Measurements from ENCODE around the gene MAP1B.
"Not testable (repeated sequence)": the region's sequence is repeated elsewhere in the genome, so short reads cannot be mapped to it uniquely, and the experiment has no call there.

The MAP1B gene

DNA sequence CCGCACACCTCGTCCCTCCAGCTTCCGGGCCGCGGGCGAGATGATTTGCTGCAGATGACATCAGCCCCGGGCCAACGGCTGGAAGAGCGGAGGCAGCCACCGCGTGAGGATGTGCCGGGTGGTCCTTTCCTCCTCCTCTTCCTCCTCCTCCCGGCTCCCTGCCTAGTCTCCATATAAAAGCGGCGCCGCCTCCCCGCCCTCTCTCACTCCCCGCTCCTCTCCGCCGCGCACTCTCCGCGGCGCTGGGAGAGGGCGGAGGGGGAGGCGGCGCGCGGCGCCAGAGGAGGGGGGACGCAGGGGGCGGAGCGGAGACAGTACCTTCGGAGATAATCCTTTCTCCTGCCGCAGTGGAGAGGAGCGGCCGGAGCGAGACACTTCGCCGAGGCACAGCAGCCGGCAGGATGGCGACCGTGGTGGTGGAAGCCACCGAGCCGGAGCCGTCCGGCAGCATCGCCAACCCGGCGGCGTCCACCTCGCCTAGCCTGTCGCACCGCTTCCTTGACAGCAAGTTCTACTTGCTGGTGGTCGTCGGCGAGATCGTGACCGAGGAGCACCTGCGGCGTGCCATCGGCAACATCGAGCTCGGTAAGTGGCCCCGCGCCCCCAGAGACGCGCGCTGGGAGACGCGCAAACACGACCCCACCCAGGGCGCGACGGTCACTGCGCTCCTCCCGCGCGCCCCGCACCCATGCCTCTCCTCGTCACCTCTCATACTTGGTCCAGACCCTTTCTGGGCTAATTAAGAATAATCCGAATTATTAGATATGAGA, at the start of gene MAP1B:
Gene MAP1B, plus strand, starts transcription at position 345 of the 770 bp plus-strand sequence. Its CDS starts 57 bp downstream, at position 402.
- no peak for DNase-seq (ENCODE audit: low read depth)

DNA sequence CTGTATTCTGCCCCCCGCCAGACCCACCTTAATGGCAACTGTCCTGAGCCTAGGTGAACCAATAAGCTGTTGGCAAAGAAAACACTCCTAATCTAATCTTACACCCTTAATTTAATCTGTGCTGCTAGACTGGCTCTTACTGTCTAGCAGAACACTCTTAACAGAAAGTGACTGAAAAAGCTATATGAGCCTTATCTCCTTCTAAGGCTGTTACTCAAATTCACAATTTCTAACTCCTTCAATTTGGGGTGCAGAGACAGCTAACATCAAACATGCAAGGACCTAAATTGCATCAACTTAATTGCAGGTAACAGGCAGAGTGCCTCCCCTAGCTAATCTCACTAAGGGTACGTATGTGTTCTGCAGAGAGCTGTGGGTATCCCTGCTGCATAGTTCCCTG, 49.5 kb upstream of the MAP1B start:
- no peak for DNase-seq (ENCODE audit: low read depth)

DNA sequence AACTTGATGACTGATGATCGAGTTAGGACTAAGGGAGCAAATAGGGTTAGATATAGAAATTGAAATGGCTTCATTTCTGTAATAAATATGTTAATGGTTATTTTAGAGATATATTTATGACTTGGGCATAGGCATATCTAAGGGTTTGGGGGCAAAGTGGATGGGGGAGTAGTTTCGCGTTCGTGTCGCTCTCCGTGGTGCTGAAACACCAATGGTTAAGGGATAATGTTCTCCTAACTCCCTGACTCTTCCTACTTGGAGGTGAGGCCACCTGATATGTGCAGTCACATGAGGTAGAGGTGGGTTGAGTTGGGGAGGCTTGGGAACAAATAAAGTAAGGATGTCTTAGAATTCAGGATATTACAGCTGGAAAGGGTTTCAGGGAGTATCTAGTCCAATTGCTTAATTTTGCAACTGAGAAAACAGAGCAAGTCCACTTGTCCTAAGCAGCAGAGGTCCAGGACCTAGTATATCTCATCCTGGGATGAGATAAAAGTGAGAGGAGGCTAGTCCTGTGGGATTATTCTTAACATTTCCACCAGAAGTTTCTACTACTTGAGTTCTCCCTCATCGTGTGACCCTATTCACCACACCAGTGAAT, 44.0 kb upstream of the MAP1B start:
- DNase-seq (ENCODE audit: low read depth), result no peak

DNA sequence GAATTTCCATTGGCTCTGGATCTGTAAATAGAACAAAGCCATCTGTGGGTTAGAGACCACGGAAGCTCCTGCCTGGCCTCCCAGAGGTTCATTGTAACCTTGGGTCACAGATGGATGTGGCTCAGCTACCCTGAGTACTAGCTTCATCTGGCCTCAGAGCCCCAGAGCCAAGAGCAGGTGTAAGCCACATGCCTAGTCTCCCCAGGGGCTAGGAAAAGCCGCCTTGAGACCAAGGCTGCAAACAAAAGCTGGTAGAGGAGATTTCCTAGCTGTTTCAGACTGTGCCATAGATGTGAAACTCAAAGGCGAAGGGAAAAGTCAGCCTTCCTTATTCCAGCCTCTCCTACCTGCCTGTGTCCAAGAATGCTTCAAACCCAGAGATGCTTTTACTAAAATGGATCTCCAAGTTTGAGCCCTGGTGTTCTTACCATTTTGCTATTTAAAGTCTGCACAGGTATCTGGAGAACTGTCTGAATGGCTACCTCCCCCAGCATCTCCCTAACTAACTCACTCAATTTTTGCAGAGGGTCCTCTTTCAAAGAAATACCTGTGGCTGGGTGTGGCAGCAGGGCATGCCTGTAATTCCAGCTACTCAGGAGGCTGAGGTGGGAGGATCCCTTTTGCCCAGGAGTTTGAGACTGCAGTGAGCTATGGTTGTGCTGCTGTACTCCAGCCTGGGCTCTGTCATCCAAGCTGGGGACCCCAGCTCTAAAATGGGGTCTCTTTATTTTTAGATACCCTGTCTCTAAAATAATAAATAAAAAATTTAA, 42.3 kb upstream of the MAP1B start:
- no peak for DNase-seq (ENCODE audit: low read depth)

DNA sequence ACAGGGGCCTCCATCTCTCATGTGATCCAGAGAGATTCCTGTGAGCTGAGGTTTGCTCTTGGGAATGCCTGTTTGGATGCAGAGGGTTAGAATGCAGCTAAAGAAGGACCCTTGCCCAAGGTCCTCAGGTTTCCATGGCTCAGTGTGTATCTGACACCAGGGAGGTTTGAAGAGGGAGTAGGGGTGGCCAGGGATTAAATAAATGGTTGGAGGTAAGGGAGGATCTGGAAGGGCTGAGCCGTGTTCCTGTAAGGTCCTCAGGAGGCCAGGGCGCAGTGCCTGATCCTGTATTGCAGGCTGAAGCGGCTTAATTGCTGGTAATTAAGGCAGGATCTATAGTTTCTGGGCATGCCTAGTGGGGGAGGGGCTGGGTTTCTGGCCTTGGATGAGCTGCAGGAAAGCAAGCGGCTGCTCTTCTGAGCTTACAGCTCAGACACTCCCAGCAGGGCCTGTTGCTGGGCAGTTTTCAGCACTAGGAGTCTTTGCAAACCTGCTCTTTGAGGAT, 41.5 kb upstream of the MAP1B start:
- no peak for DNase-seq (ENCODE audit: low read depth)

DNA sequence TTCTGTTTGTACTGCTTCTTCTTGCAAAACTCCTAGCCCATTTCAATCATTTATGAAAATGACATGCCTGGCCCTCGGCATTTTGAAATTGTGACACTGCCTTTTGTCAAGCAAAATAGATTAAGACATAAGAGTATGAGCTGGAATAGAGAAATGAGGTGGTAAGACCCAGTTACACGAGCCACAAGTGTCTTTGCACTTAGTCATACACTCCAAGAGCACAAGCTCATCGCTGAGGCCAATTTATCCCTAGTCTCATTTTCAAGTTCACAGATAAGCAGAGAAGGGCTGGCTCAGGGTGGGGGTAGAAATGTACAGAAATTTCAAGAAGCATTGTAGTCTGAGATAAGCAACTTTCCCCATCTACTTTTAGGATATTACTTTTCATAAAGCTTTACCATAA, 40.6 kb upstream of the MAP1B start:
- DNase-seq (ENCODE audit: low read depth), result peak; percentile 50

DNA sequence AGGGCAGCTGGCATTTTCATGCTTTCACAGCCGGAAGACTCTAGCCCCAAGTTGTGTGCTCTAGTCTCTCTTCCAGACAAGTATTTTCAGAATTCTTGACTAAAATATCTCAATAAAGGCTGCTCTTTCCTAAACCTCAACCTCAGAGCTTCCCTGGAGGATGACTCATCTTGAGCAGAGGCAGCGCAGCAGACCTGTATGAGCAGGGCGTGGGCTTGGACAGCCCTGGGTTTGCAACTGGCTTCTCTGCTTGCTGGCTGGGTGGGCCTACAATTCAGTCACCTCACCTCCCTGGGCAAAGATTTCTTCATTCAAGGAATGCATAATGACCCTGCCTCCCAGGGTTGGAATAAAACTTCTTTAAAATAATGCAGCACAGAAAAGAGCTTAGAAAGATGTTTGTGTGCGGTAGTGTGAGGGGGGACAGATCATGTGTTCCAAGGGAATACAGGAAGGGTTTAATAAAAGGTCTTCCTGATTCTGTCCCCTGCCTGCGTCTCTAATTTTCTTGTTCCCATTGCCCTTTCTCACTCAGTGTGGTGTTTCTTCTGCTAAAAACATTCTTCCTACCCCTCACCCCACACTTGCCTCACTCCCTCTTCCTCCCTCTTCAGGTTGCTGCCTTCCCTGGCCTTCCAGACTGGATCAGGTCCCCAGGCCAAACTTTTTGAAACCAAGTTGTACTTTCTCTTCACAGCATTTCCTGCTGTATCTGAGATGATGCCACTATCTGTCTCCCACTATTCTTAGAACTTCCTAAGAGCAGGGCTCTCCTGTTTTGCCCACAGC, 39.4 kb upstream of the MAP1B start:
- DNase-seq (ENCODE audit: low read depth), result peak; percentile 28

DNA sequence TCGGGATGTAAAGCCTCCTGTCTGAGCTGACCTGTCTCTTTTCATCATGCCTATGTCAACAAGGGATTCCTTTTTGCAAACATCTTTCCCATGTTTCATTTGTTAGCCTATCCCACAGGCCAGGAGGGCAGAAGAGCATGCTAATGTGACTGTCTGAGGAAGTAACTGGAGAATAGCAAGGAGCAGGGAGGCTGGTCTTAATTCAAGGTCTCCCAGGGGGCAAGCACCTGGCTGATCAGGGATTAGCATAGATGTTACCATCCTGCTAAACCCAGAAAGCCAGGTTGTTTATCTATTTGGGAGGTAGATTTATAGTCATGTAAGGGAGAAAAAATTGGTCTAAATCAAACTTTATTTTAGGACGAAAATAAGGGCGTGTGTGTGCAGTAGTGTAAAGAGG, 36.7 kb upstream of the MAP1B start:
- no peak for DNase-seq (ENCODE audit: low read depth)

DNA sequence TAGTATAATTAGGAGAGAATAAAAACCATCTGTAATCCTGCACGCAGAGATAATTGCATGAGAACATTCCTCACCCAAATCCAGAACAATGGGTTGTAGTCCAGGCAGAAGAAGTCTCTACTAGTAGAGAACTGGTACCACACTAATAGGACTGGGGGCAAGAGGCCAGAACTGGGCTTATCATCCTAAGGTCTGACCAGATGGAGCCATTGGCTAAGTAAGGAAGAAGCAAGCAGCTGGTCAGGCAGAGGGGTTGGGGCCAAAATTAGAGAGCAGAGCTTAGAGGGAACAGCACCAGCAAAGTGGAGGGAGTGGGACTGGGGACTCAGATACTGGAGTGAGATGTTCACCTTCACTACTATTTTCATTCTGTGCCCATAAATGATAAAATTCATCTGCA, 35.4 kb upstream of the MAP1B start:
- no peak for DNase-seq (ENCODE audit: low read depth)

DNA sequence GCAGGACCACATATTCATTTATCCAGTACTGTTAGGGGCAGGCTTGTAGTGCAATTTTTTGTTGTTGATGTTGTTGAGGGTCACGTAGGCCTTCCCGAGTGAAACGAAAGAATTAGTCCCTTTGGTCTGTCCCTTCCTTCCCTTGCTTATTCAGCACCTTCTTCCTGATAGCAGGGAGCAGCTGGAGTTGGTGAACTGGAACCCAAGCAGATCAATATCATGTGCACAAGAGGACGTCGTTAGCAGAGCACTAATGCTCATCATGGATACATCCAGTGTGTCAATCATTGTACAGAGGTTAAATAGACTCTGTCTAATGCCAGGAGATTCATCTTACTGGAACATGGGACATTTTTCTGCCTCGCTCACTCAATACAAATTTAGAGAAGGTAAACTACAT, 33.0 kb upstream of the MAP1B start:
- DNase-seq (ENCODE audit: low read depth), result no peak

DNA sequence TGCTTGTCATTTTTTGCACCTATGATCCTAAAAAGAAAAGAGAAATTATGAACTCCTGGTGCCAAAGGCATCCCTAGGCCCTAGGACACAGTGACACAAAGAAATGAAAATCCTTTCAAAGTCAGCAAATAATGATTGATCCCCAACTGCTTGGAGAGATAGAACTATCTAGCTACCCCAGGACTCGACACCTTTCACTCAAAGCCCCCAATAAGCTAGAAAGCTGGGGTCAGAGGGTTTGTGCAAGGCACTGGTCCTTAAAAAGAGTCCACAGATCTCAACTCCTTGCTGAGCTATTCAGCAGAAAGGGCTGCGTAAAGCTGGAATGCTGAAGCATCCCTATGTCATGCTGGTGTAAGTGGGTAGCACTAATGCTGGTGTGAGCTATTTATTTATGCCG, 31.8 kb upstream of the MAP1B start:
- no peak for DNase-seq (ENCODE audit: low read depth)

DNA sequence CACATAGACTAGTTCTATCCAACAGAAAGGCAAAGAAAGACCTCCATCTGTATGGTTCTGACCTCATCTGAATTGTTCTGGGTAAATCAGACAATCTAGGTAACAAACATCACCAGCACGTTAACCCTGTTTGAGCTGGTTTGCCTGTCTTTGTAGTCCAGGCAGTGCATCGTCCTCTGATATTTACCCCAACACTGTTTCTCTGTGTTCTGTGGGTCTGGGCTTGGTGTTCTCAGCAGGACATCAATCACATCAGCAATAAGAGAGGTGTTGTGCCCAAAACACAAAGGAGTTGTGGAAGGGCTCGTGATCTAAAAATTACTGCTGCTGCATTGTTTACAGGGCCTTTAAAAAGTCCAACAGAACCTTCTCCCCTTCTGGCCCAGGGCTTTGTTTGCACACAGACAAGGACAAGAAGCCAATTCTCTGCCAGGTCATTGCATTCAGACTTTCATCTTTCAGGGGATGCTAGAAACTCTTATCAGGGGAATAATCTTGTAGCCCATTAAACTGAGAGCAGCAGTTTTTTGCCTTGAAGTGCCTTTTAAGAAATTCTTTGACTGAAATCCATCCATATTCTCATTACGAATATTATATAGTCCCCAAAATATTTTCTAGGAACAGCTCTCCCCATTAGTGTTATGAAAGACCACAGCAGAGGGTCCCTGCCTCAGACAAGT, 30.5 kb upstream of the MAP1B start:
- DNase-seq (ENCODE audit: low read depth), result no peak

DNA sequence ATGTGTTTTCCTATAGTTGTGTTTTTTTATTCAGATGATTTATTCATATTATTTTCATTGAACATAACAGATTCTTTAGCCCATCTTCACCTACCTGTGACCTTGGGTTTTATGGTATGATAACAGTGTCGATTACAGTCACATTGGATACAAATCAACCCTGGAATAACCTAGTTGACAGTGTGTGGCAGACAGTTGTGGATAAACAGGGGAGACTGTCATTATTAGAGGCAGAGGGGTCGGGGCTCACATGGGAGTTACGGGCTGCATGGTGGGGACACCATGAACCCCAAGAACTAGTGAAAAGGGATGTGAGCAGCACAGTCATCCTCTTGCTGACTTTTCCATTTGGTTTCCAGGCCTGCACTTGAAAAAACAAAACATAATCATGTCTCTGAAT, 29.9 kb upstream of the MAP1B start:
- DNase-seq (ENCODE audit: low read depth), result no peak

DNA sequence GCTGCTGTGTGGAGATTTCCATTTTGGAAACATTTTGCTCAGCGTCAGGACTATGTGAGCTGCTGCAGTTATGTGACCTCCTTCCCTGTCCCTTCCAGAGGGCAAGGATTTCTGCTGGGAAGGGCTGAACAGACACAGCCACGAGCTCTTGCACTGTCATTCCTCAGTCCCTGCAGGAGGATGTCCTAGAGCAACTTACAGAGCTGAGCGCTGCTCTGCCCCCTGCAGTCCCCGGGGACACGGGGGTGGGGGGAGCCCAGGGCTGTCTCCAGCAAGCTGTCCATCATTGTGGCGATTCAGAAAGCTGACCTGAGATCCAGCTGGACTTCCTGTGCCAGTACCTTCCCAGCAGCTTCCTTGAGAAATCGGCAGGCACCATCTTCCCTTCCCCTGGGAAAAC, 28.0 kb upstream of the MAP1B start:
- no peak for DNase-seq (ENCODE audit: low read depth)

DNA sequence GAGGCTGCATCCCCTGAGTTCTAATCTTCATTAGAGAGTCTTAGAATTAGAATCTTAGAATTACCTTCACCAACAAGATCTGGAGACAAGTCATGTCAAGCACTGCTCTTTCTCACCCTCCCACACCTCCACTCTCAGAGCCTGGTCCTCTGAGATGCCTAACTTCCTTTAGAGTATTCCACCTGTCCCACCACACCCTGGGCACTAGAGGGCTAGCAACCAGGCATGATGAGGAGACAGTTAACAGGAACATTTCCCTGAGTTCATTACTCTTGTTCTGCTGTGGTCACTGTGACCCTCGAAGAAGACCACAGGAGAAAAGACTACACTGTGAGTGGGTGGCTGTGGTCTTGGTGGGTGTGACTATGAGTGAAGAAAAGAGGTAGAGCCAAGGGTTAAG, 25.2 kb upstream of the MAP1B start:
- no peak for DNase-seq (ENCODE audit: low read depth)

DNA sequence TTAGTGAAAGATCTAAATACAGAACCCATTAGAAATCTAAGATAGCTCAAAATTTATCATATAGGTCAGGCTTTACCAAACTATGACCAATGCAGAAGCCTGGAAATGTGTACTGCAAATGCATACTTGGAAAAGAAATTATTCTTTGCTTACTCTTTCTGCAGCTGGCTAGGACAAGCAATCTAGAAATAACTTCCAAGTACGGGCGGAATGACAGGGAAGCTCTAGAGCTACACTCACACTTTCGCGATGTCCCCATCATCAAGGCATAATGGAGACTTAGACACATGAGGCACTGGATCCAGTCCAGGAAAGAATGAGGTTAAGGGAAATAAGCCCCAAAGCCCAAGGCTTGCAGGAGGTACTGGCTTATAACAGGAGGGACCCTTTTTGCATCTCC, 22.4 kb upstream of the MAP1B start:
- no peak for DNase-seq (ENCODE audit: low read depth)

DNA sequence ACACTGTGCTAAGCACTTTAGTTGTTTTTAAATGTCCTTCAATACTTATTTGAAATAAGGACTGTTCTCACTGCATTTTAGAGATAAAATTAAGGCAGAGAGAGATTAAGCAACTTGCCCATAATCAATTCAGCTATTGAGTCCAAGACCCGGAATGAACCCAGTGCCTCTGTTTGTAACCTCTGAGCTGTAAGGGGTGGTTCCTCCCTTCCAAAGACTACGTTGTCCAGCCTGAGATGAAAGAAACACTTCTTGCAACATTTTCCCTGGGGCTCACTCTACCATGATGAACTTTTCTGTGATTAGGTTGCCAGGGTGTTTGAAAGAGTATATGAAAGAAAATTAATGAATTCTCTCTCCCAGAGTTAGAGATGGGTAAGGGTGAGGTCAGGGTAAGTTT, 22.0 kb upstream of the MAP1B start:
- DNase-seq (ENCODE audit: low read depth), result no peak

DNA sequence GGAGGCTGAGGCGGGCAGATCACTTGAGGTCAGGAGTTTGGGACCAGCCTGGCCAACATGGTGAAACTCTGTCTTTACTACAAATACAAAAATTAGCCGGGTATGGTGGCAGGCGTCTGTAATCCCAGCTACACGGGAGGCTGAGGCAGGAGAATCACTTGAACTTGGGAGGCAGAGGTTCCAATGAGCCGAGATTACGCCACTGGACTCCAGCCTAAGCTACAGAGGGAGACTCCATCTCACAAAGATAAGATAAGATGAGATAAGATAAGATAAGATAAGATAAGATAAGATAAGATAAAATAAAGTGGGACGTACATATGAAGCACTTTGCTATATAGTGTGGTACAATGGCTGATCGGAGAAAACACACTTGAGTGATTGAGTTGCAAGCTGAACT, 17.6 kb upstream of the MAP1B start:
- DNase-seq (ENCODE audit: low read depth), result not testable (repeated sequence)

DNA sequence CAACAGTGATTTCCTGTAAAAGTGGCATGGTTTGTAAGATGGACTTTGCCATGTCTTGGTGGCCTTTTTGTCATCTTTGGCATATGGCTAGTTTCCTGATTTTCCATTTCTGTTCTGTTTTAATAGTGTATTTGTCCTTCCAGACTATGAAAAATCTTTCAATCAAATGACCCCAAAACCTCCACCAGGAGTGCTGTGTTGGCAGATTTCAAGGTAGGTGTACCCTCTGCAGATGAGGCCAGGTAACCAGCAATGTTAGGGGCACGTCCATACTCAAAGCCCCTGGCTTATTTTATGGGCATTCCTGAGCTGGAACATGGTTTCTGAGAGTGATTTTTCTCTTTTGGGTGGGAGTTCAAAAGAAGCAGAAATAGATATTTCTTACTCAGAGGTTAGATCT, 15.2 kb upstream of the MAP1B start:
- no peak for DNase-seq (ENCODE audit: low read depth)

DNA sequence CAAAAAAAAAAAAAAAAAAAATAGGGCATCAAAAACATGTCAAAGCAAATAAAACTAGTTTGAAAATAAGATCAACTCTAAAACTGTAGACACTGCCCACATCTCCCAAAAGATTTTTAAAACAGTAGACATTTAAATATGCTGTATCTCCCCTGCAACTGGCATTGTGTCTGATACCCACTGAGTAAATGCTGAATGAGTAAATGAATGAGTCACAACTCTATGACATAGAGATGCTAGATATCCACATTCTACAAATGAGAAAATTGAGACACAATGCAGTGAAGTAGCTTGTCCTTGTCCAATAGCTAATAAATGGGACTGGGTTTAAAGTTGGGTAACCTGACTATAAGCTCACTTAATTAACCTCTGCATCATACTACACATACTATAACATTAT, 14.1 kb upstream of the MAP1B start:
- peak; percentile 3 for DNase-seq (ENCODE audit: low read depth)

DNA sequence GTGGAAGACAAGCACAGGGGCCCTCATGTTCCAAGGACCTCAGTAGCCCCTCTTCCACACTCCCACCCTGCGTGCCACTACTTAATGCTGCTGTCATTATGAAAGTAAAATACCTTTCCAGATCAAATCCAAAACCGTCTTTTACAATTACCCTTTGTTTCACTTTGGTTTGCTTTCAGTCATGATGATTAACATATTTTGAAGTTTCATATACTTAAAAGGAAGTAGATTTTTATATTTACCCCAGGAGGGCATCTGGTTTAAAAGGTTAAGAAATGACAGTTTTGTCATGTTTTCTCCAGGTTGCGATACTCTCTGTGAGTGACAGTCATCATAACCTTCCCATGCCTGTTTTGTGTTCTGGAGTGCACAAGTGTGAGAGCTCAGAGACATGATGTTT, 13.5 kb upstream of the MAP1B start:
- DNase-seq (ENCODE audit: low read depth), result no peak

All from GM04504 (cell line).